GM21447 (cell line): Measurements from ENCODE around the gene THADA.
"Not testable (repeated sequence)": the region's sequence is repeated elsewhere in the genome, so short reads cannot be mapped to it uniquely, and the experiment has no call there.

ENCODE experiments used
- ATAC-seq: cut with Tn5 transposase; IDR thresholded peaks from one replicate; pipeline ENCODE4 v1.9.1; 2021; ENCODE audit not compliant: unreplicated experiment

The THADA gene

GRCh38 chr2:43542285-43542933 lies 53.4 kb downstream of the THADA start:
- ATAC-seq, result no peak

GRCh38 chr2:43541165-43541564 lies 54.7 kb downstream of the THADA start:
- ATAC-seq, result no peak

GRCh38 chr2:43540021-43540779 lies 55.6 kb downstream of the THADA start:
- no peak for ATAC-seq

- no peak for ATAC-seq
These were observed 56.4 kb downstream of the THADA start for GRCh38 chr2:43539436-43539835.

GRCh38 chr2:43538034-43538670 lies 57.7 kb downstream of the THADA start:
- no peak for ATAC-seq

- no peak for ATAC-seq
These were observed 58.7 kb downstream of the THADA start for GRCh38 chr2:43537137-43537536.

GRCh38 chr2:43534569-43534968 lies 61.3 kb downstream of the THADA start:
- no peak for ATAC-seq

- ATAC-seq, result not testable (repeated sequence)
These were observed 63.3 kb downstream of the THADA start for GRCh38 chr2:43532572-43532971.

- no peak for ATAC-seq
These were observed 64.6 kb downstream of the THADA start for GRCh38 chr2:43531251-43531650.

GRCh38 chr2:43526994-43527393 lies 68.8 kb downstream of the THADA start:
- no peak for ATAC-seq

- ATAC-seq, result no peak
These were observed 70.3 kb downstream of the THADA start for GRCh38 chr2:43525506-43525905.

GRCh38 chr2:43524177-43524965 lies 71.5 kb downstream of the THADA start:
- no peak for ATAC-seq

GRCh38 chr2:43522177-43522576 lies 73.7 kb downstream of the THADA start:
- ATAC-seq, result no peak

GRCh38 chr2:43521568-43521967 lies 74.3 kb downstream of the THADA start:
- ATAC-seq, result no peak

- ATAC-seq, result no peak
These were observed 74.9 kb downstream of the THADA start for GRCh38 chr2:43520919-43521318.

GRCh38 chr2:43519643-43520221 lies 76.1 kb downstream of the THADA start:
- ATAC-seq, result no peak

GRCh38 chr2:43518718-43519117 lies 77.1 kb downstream of the THADA start:
- no peak for ATAC-seq

- ATAC-seq, result no peak
These were observed 77.7 kb downstream of the THADA start for GRCh38 chr2:43518181-43518580.

- no peak for ATAC-seq
These were observed 79.9 kb downstream of the THADA start for GRCh38 chr2:43515807-43516497.

GRCh38 chr2:43515248-43515647 lies 80.6 kb downstream of the THADA start:
- ATAC-seq, result no peak
